Bronchial epithelial cell (primary cell): ENCODE data around the gene SFMBT1. TPM values are rescaled to one million over a fixed set of nuclear protein-coding genes. Genes with fewer than 3 reads are reported as not detected.

ENCODE experiments used
- DNase-seq: peaks from one replicate; pipeline ENCODE4 v3.0.0-alpha.2; 2010; ENCODE audit warnings: low read depth
- FAIRE-seq: peaks from 2 replicates; lab custom pipeline; 2011; peaks lifted over from hg19 to GRCh38; lab: Jason Lieb, UNC
- H3K27me3 ChIP-seq: 2 replicates; pipeline ENCODE4 v1.5.1; 2011; ENCODE audit warnings: low read length; ENCODE audit not compliant: control insufficient read depth, insufficient read depth
- H3K36me3 ChIP-seq: 2 replicates; pipeline ENCODE4 v1.5.1; 2011; ENCODE audit warnings: low read length; ENCODE audit not compliant: control insufficient read depth, insufficient read depth
- H3K4me3 ChIP-seq: 2 replicates; pipeline ENCODE4 v1.5.1; 2011; ENCODE audit warnings: mild to moderate bottlenecking, low read depth, low read length, control low read depth
- total RNA-seq: library from RNA; depleted of rRNA; stranded (reverse); fragments of >200 nt; gene quantifications from 2 replicates; pipeline ENCODE4 v1.2.1, GENCODE V29; 2014
- TF ChIP-seq, protein P1 (sequence below): IDR thresholded peaks from 2 replicates; pipeline ENCODE4 v1.5.1; 2011; ENCODE audit warnings: mild to moderate bottlenecking, moderate library complexity, low read length, control low read depth, inconsistent platforms; ENCODE audit not compliant: insufficient read depth, severe bottlenecking

SFMBT1 gene
- total RNA-seq, 1 donor from 2014 or later, result 7.6 TPM

GRCh38 chr3:52917044-52917443 is 128.8 kb downstream of the SFMBT1 start:
- Histone ChIP-seq H3K36me3 (no peaks in the 10 kb centered on the region), H3K4me3 (no peak overlapping the region), H3K27me3 (no peaks in the 10 kb centered on the region)
- FAIRE-seq (no peak), DNase-seq (no peak)
- TF ChIP-seq, protein P1, sequence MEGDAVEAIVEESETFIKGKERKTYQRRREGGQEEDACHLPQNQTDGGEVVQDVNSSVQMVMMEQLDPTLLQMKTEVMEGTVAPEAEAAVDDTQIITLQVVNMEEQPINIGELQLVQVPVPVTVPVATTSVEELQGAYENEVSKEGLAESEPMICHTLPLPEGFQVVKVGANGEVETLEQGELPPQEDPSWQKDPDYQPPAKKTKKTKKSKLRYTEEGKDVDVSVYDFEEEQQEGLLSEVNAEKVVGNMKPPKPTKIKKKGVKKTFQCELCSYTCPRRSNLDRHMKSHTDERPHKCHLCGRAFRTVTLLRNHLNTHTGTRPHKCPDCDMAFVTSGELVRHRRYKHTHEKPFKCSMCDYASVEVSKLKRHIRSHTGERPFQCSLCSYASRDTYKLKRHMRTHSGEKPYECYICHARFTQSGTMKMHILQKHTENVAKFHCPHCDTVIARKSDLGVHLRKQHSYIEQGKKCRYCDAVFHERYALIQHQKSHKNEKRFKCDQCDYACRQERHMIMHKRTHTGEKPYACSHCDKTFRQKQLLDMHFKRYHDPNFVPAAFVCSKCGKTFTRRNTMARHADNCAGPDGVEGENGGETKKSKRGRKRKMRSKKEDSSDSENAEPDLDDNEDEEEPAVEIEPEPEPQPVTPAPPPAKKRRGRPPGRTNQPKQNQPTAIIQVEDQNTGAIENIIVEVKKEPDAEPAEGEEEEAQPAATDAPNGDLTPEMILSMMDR, result no peak

GRCh38 chr3:52915294-52915693 is 130.6 kb downstream of the SFMBT1 start:
- H3K36me3 ChIP-seq, result no peaks in the 10 kb centered on the region

DNA sequence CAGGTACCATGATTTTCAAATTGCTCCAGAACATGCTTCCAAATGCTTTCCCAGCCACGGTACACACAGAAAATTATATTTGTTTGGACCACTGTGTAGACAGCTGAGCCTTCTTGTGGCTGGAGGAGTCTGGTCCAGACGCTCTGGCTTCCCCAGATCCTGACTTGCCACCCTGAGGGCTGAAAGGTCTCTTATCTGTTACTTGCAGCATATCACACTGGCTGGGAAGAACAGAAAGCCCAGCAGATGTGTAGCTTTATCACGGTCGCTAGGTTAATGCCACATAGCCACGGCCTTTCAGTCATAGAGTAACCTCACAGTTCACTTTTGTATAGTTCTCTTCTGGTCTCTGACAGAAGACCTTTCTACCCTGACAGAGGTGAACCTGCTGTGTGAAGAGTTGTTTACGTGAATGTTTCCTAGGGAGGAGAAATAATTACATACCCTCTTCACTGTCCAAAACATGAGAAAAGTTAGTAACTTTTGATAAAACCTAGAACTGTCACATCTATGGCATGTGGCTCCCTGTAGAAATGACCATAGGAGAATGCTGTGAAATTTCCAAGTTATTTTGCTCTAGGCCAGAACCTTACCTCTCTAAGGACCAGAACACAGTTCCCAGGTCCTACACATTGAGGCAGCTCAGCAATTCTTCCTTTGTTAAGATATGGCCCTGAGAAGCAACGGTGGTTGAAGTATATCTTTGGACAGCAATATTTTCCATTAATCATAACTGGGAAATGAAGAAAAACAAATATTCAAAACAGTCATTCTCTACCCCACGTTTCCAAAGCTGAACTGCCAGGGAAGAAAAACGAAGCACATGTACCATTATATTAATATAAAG is 132.8 kb downstream of the SFMBT1 start:
- Histone ChIP-seq H3K27me3 (no peaks in the 10 kb centered on the region), H3K4me3 (no peak overlapping the region), H3K36me3 (no peaks in the 10 kb centered on the region)
- TF ChIP-seq, protein P1, result no peak
- FAIRE-seq (no peak), DNase-seq (no peak)

More at GRCh38 chr3:52915294-52915693, 130.6 kb downstream of the SFMBT1 start:
- DNase-seq (no peak), FAIRE-seq (no peak)
- TF ChIP-seq, protein P1, result no peak
- Histone ChIP-seq H3K4me3 (no peak overlapping the region), H3K27me3 (no peaks in the 10 kb centered on the region)

DNA sequence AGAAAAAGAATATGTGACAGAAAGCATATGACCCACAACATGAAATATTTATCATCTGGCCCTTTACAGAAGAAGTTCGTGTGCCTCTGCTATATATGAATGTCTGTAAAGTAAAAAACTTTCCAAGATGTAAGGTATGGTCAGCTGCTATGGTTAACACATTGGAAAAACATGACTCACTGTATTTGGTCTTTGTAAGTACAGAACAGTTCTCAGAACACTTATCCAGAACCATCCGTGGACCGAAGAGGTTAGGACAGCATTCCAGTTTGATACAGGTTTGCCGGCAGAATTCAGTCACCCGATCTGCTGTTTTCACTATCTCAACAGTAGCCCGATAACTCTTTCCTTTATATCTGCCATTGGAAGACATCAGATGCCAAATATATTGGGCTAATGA is 135.1 kb downstream of the SFMBT1 start:
- FAIRE-seq, result no peak
- TF ChIP-seq, protein P1, result no peak
- H3K27me3 ChIP-seq, result no peaks in the 10 kb centered on the region
- no peaks in the 10 kb centered on the region for H3K36me3 ChIP-seq
- H3K4me3 ChIP-seq, result no peak overlapping the region
- no peak for DNase-seq

GRCh38 chr3:52907497-52907896 is 138.4 kb downstream of the SFMBT1 start:
- no peak for FAIRE-seq
- H3K27me3 ChIP-seq, result no peaks in the 10 kb centered on the region
- TF ChIP-seq, protein P1, result no peak
- H3K36me3 ChIP-seq, result no peaks in the 10 kb centered on the region
- H3K4me3 ChIP-seq, result no peak overlapping the region
- DNase-seq, result no peak
